Hematopoietic multipotent progenitor cell treated with erythropoietin and hydrocortisone succinate and interleukin-3 and kit ligand, for 6 days (in vitro differentiated cells): Measurements from ENCODE around the gene LGR6.
"Not testable (repeated sequence)": the region's sequence is repeated elsewhere in the genome, so short reads cannot be mapped to it uniquely, and the experiment has no call there.

Source experiments
- DNase-seq: peaks from one replicate; pipeline ENCODE4 v3.0.0-alpha.2; 2015

Gene LGR6

DNA sequence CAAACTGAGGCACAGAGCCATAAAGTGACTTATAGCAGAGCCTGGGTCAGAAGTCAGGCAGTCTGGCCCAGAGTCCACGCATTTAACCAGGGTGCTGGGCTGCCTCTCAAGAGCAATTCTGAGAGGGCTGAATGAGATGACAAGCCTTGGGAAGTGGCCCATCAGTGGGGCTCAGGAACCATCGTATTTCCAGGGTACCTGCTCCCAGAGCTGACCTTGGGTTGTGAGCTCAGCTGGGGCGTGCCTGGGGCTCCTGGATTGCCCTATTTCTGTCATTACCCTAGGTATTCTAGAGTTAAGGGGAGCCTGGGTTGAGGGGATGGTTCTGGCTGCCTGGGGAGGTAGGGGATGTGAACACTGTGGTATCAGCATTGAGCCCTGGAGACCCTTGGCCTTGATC, 49.4 kb downstream of the LGR6 start:
- no peak for DNase-seq

DNA sequence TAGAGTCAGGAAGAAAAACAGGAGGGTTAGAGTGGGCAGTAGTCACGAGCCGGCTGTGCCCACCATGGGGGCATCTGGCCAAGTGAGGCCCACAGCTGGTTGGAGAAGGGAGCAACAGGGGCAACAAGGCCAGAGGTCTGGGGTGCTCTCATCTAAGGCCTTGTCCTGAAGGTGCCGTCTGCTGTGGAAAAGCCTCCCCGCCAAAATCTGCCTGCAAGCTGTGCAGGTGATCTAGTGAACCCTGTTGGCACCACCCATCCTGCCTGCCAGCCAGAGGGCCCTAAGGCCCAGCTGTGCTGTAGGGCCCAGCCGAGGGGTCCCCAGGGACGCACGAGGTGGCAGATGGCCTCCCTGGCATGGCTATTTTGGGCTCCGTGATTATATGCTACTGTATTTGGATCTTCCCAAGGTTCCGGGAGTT, 51.3 kb downstream of the LGR6 start:
- no peak for DNase-seq

DNA sequence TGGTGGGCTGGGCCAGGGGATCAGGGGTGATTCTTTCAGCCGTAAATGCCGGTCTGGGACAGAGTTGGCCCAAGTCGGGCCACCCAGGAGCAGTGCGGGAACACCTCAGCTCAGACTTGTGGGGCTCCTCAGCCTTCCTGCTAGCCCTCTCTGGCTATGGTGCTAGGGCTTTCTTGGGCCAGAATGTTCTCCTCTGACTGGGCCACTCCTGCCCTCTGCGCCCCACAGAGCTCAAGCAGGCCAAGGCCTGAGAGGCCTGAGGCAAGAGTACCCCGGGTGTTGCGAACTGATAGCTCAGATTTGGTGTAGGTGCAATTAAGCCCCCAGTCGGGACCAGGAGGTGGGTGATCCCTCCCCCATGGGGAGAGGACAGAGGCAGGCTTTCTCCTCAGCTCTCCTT, 51.8 kb downstream of the LGR6 start:
- no peak for DNase-seq

DNA sequence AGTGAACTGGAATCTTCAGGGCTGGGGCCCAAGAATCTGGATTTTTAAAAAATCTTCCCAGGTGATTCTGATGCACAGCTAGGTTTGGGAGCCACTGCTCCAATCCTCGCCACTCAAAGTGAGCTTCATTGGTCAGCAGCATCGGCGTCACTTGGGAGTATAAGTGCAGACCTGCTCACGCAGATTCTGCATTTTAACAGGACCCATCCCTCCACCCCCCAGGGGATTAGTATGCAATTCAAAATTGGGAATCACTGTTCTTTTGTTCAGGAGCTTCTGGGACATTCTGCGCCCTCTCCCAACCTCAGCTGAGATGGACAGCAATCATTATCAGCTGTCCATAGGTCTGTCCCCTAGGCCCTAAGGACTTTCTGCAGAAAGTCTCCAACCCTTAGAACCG, 53.5 kb downstream of the LGR6 start:
- no peak for DNase-seq

DNA sequence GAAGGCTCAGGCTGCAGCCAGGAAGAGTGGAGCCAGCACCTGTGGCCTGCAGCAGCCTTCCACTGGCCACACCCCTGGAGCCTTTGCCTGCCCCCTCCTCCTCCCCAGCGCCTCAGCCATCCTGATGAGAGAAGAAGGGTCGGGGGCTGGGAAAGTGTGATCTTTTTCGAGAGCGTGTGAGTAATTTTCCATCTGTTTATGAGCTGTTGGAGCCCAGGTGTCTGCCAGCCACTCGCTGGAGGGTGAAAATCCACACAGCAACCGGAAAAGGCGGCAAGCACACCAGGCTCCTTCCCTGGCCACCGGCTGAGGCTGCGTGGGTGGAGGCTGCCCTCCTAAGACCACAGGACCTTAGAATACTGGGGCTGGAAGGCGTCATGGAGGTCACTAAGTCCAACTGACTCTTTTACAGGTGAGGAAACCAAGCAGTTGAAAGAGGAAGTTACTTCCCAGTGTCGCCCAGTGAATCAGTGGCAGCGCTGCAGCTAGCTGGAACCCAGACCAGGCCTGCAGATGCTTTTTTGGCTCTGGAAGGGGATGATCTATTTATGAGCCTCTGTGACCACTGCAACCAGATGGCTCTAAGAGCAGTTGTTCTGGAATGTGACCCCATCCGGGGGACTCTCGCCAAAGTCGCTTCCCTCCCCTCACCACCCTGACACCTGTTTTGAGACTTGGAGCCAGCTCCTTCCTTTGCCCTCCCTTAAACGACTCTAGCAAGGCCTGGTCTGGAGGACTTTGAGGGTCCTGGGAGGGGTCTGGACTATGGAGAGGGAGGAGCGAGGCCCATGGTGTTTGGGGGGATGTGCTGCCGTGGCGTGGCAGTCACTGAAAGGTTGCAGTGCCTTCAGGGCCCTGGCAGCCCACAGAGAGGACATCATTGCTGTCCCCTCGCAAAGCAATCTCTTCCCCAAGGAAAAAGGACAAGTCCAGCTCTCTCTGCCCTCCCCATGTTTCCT, 54.5 kb downstream of the LGR6 start:
- no peak for DNase-seq

DNA sequence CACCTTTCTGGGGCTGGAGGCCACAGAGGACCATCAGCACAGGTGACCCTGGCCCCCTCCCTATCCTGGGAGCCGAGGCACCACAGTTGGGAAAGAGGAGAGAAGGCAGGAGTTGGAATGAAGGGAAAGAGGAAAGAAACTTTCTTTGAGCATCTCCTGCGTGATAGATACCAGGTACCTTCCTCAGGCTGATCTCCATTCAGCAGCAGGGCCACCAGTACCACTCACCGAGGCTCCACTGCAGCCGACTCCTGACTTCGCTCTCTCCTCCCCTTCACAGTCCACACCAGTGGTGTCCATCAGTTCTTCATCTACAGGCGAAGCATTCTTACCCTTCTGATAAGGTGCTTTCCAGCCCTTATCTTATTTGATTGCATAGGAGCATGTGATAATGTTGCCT, 55.3 kb downstream of the LGR6 start:
- no peak for DNase-seq

DNA sequence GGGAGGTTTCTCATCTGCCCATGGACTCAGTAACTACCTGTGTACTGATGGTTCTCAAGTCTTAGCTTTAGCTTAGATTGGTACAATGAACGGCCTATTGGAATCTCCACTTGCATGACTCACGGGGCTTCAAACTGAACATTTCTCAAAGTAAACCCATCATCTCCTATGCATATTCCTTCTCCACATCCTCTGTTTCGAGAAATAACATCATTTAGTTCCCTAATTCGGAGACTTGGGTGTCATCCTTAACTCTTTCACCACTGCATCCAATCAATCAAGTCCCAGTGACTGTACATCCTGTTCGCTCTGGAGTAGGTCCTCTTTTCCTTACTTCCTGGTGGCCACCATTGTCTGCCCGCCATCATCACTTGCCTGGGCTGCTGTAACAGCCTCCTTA, 55.8 kb downstream of the LGR6 start:
- DNase-seq, result no peak

DNA sequence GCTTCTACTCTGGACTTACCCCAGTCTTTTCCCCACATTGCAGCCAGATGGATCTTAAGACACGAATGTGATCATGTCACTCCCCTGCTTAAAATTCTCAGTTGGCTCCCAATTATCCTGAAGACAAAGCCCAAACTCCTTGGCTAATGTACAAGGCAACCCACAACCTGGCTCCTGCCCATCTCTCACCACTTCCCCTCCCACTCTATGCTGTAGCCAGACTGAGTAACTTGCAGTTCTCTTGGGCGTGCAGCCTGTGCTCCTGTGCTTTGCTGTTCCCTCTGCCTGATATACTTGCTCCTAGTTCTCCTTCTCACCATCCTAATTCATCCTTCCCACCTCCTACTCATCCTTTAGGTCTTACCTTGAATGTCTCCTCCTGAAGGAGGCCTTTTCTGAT, 56.2 kb downstream of the LGR6 start:
- no peak for DNase-seq

DNA sequence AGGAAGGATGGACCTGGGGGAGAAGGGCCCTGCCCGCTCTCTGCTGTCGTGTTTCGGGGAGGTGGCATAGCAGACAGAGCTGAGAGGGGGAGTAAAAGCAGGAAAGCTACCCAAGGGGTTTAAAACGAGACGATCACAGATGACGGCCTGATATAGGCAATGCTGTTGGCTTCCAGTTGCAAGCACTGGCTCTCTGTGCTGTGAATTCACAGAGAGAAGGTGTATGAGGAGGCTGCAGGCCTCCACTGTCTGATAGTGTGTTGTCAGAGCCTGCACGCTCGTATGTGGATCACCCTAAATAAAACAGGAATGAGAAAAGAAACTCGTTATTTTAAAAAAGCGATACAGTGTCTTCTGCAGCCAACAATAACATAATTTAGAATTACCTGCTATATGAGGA, 57.4 kb downstream of the LGR6 start:
- DNase-seq, result no peak

DNA sequence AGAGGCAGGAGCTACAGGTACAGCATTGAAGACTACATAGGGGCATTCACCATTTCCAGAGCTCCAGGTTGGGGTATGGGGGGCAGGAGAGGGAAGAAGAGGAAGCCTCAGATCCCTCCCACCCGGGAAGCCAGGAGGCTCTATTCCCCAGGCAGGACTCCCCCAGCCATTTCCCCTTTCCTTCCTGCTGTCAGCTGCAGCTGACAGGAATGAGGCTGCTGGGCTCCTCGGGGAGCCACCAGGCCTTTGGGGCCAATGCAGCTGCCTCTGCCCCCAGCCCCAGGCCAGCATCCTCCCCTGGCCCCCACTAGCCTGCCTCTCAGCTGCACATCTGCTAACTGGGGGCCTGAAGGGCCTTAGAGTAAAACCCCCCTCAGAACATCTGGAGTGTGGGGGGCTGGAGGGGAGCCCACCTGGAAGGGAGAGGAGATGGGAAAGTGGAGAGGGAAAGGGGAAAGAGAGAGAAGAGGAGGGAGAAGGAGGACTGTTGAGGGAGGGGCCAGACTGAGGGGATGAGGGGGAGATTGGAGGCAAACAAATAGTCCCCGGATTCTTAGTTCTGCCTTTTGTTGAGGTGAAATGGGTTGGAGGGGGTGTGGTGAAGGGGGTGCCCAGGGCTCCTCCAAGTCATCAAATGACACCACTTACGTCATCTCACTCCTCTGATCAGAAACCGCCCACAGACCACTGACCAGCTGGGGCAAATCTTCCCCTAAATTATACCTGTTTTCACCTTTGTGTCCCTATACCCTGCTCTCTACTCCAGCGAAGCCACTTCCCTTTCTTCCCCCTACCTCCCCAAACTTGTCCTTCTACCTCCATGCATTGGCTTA, 58.0 kb downstream of the LGR6 start:
- DNase-seq, result no peak

DNA sequence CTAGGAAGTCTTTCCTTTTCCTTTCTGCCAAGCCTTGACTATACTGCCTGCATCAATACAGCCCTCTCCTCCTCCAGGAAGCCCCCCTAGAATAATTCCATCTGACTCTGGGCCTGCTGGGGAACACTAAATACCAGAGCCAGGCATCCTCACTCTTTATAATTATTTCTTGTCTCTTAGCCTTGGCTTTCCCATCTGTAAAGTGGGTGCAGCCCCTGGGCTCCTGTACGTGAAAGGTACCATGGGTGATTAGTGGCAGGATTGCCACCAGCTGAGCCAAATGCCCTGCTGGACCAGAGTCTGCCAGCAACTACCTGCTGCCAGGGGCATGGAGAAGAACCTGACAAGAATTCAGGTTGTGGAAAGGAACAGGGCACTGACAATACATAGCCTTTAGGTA, 58.7 kb downstream of the LGR6 start:
- no peak for DNase-seq

DNA sequence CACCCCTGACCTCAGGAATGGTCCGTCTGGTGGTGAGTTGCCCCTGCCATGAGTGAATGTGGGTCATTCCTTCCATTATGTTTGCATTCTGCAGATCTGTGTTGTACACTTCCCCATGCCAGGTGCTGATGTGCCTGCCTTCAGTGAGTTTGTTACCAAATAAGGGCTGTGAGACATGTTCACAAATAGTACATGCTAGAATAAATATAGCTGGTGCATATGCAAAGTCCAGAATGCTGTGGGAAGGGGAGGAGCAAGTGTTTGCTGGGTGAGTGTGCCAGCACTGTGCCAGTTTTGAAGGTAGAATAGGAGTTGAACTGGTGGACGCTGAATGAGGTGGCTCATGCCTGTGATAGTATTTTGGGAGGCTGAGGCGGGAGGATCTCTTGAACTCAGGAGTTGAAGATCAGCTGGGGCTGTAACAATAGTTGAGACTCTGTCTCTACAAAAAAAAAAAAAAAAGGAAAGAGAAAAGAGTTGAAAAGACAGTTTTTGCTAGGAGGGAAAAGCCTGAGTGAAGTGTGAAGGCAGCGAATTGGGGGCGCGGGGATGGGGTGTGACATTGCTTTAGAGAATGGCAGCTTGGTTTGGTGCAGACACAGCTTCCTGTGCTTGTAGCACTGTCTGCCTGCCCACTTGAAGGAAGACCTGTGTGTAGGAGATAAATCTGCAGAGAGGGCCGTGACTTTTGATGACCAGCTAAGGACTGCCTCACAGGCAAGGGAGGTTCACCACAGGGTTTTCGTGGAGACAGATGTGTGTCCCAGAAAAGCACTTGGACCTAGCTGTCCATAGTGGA, 61.1 kb downstream of the LGR6 start:
- peak; percentile 27 for DNase-seq

DNA sequence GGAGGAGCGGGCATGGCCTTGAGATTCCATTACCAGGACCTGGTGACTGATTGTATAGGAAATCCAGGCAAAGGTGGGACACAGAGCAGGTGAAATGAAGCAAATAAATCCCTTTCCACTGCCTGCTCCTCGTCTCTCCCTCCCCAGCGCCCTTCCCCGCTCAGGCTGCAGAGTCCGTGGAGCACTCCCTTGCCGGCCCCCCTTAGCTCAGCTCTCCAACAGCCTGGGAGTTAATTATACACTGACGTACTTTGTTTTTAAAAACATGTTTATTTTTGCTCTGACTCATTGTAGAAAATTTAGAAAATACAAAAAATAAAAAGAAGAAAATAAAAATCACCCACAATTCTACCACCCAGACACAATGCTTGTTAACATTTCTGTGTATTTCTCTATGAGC, 61.7 kb downstream of the LGR6 start:
- no peak for DNase-seq

DNA sequence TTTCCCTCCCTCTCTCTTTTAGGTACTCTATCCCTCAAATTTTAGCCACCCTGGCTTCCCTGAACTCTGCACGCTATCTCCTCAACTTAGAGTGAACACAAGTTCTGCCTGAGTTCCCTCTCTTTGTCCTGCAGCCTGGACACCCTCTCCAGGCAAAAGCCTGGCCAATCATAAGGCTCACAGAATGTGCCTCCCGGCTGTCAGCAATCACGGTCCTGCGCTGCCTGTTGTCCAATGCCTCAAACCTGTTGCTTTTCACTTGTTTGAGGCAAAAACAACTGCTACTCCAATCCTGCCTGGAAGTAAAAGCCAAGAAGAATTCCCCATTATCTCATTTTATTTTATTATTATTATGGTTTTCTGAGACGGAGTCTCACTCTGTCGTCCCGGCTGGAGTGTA, 66.1 kb downstream of the LGR6 start:
- no peak for DNase-seq

DNA sequence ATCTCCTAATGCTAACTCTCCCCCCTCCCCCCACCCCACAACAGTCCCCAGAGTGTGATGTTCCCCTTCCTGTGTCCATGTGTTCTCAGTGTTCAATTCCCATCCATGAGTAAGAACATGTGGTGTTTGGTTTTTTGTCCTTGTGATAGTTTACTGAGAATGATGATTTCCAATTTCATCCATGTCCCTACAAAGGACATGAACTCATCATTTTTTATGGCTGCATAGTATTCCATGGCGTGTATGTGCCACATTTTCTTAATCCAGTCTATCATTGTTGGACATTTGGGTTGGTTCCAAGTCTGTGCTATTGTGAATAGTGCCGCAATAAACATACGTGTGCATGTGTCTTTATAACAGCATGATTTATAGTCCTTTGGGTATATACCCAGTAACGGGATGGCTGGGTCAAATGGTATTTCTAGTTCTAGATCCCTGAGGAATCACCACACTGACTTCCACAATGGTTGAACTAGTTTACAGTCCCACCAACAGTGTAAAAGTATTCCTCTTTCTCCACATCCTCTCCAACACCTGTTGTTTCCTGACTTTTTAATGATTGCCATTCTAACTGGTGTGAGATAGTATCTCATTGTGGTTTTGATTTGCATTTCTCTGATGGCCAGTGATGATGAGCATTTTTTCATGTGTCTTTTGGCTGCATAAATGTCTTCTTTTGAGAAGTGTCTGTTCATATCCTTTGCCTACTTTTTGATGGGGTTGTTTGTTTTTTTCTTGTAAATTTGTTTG, 67.8 kb downstream of the LGR6 start:
- not testable (repeated sequence) for DNase-seq

DNA sequence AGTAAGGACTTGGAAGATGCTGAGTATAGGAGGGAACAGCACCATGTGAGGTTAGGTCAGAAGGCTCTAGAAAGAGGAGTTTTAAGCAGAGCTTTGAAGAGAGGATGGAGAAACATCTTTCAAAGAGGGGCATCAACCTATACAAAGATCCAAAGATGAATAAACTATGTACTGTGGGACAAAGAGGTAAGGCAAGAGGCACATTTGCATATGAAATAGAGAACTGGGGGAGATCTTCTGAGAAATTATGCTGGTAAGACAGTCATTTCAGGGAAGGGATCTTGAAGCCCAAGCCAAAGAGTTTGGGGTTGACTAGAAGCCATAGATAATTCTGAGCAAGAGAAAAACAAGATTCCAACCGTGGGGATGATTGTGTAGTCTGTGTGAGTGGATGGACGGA, 70.0 kb downstream of the LGR6 start:
- no peak for DNase-seq

DNA sequence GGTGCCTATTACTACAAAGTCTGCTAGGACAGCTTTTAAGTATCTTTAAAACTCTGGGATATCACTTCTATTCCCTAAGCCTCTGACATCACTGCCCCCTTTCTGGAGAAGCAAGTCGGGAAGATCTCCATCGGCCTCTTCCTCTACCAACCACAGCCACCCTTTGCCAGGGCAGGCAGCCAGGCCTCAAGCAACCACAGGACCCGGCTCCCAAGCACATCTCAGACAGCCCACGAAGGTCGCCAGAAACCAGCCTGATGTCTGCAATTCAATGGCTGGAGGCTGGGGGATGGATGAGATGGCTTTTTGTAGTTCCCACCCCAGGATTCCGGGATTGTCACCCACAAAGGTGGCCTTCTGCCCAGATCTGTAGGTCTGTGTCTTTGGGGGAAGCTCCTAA, 70.7 kb downstream of the LGR6 start:
- DNase-seq, result no peak

DNA sequence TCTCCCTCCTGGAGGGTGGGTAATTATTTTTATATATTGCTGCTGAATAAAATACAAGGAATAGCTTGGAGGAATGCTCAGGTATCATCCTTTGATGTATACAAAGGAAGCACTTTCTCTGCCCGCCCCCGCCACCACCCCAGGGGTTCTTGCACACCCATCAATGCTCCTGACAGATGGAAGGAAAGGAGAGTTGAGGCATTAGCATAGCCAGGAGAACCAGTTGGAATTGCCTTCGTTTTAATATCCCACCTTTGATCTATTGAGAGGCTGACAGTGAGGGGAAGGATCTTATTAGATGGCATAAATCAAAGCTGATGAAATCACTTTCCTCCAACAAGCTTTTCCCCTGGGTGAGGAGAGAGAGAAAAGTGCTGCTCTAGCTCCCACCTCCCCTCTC, 71.1 kb downstream of the LGR6 start:
- DNase-seq, result no peak

DNA sequence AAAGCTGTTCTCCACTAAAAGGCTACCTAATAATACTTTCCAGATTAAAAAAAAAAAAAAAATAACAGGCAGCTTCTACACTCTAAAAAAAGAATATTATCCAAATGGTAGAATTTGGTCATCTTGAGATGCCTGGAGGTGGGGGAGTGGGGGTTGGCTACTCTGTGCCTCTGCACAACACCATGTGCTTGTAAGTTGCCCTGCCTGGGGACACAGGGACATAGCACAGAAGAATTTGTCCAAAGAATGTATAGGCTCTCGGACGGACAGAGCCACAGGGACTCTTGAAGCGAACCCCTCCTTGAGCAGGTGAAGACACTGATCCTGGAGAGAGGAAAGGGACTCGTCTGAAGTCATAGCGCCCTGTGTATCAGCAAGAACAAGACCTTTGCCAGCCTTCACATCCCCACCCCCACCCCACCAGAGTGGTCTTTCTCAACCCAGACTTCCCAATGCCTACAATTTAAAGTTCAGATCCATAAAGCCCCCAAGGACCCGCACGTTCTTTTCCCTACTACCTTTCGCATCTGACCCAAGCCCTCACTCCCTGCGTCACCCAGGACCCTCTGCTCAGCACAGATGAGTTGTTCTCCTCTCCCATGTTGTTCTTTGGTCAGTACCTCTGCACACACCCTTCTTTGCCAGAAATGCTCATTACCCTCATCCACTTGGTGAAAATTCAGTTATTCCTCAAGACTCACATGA, 72.6 kb downstream of the LGR6 start:
- DNase-seq, result no peak

DNA sequence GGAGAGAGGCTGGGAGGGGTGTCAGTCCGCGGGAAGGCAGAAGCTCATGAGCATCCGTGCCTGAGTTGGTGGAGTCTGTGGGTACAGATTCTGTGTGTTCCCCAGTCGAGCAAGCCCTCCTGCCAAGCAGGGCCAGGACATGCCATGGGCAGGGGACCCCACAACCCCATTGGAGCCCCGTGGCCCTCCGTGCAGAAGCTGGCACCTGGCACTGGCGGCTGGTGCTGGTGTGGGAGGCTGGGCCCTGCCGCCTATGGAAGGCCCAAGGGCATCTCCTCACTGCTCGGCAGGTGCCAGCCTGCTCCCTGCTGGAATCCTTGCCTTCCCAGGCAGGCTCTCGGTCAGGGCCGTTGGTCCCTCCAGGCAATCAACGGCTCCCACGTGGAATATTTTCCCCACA, 74.4 kb downstream of the LGR6 start:
- DNase-seq, result no peak

DNA sequence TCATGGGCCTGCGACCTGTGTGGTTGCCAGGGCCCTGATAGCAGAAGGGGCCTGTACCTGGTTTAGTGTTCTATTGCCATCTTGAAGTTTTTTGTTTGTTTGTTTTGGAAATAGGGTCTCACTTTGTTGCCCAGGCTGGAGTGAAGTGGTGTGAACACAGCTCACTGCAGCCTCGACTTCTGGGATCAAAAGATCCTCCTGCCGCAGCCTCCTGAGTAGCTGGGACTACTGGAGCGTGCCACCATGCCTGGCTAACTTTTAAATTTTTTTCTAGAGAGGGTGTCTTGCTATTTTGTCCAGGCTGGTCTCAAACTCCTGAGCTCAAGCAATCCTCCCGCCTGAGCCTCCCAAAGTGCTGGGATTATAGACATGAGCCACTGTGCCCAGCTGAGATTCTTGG, 75.2 kb downstream of the LGR6 start:
- DNase-seq, result no peak

DNA sequence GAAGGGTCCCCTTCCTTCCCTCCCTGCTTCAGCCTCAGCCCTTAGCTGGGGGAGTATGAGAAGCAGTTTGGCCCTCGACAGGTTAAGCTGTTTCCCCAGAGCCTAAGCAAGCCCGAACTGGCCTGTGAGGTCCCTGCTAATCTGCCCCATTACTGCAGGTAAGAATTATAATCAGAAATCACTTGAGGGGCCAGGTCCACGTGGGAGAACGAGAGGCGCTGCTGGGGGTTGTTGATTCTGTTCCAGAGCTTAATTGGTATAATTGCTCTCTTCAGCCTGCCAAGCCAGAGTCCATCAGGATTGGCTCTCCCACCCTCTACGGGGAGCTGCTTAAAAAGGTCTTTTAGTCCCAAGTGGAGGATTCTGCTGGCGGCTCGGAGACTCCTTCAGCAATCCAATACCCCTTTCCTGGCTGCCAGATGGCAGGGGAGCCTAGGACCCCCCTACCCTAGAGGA, 77.3 kb downstream of the LGR6 start:
- no peak for DNase-seq
